Calu3 (cell line): ENCODE results near the gene FYN. TPM values are rescaled to one million over a fixed set of nuclear protein-coding genes. Genes with fewer than 3 reads are reported as not detected.
A peak's percentile ranks its signal among the peaks of the same experiment; 100 is the strongest.

Source experiments
- BruUV-seq: library from RNA; stranded (reverse); fragments of 400-500 nt; replicated peaks from 2 replicates; lab custom pipeline; 2021; lab: Mats Ljungman, UMichigan
- CTCF ChIA-PET: fragments of 300-600 bp; sonication (Branson Sonifier 250); formaldehyde crosslinking; loops from one replicate; lab custom pipeline; 2022; ENCODE audit warnings: antibody characterized with exemption; lab: Charles Lee
- DNase-seq: peaks from one replicate; pipeline ENCODE4 v3.0.0; 2022
- H3K27ac Mint-ChIP-seq: one replicate; pipeline ENCODE4 v1.8.0; 2022; ENCODE audit warnings: mixed read lengths; ENCODE audit not compliant: unreplicated experiment
- H3K27me3 Mint-ChIP-seq: one replicate; pipeline ENCODE4 v1.8.0; 2022; ENCODE audit warnings: mixed read lengths; ENCODE audit not compliant: unreplicated experiment
- H3K36me3 Mint-ChIP-seq: one replicate; pipeline ENCODE4 v1.8.0; 2022; ENCODE audit warnings: mild to moderate bottlenecking, moderate library complexity, mixed read lengths; ENCODE audit not compliant: insufficient read depth, unreplicated experiment
- H3K4me1 Mint-ChIP-seq: one replicate; pipeline ENCODE4 v1.8.0; 2022; ENCODE audit warnings: mild to moderate bottlenecking, low read depth, mixed read lengths; ENCODE audit not compliant: unreplicated experiment
- H3K4me3 Mint-ChIP-seq: one replicate; pipeline ENCODE4 v1.8.0; 2022; ENCODE audit warnings: mild to moderate bottlenecking, low read depth, moderate library complexity, mixed read lengths; ENCODE audit not compliant: unreplicated experiment
- H3K9me3 Mint-ChIP-seq: one replicate; pipeline ENCODE4 v1.8.0; 2022; ENCODE audit warnings: low read depth, mixed read lengths; ENCODE audit not compliant: unreplicated experiment
- intact Hi-C: fragments of 100-400 bp; cut with micrococcal nuclease; formaldehyde crosslinking; loops from one replicate; pipeline ENCODE4 v1.10.0; 2022; ENCODE audit not compliant: unreplicated experiment
- total RNA-seq: library from RNA; stranded (reverse); gene quantifications from 2 replicates; pipeline ENCODE4 v1.2.3, GENCODE V29; 2022
- TF ChIP-seq, protein P1 (sequence below): fragments of 200-600 bp; IDR thresholded peaks from one replicate; pipeline ENCODE4 v1.8.0; 2022; ENCODE audit warnings: antibody characterized with exemption; ENCODE audit not compliant: unreplicated experiment

Gene FYN
- total RNA-seq, 1 experiment from 2014 or later: 61.0 TPM

DNA sequence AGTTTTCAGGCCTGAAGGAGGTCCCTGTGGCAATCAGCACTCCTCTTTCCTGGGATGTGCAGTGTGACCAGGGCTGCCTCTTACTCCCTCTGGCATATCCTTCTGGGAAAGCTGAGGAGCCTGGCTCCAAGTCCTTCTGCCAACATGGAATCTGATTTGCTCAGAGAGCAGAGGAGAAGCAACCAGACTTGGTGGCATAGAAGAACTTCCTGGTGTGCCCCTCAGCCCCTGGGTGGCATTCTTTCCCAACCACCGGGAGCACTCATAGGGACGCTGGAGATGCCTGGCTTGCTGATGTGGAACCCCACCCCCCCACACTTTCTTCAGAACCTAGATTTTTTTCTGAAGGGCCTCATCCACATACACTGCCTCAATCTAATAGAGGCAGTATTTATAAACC lies 160.0 kb downstream of the FYN start:
- TF ChIP-seq, protein P1, sequence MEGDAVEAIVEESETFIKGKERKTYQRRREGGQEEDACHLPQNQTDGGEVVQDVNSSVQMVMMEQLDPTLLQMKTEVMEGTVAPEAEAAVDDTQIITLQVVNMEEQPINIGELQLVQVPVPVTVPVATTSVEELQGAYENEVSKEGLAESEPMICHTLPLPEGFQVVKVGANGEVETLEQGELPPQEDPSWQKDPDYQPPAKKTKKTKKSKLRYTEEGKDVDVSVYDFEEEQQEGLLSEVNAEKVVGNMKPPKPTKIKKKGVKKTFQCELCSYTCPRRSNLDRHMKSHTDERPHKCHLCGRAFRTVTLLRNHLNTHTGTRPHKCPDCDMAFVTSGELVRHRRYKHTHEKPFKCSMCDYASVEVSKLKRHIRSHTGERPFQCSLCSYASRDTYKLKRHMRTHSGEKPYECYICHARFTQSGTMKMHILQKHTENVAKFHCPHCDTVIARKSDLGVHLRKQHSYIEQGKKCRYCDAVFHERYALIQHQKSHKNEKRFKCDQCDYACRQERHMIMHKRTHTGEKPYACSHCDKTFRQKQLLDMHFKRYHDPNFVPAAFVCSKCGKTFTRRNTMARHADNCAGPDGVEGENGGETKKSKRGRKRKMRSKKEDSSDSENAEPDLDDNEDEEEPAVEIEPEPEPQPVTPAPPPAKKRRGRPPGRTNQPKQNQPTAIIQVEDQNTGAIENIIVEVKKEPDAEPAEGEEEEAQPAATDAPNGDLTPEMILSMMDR: no peak
- no peak overlapping the region for H3K27ac Mint-ChIP-seq
- intact Hi-C loops: no loop called here
- no peaks in the 10 kb centered on the region for H3K9me3 Mint-ChIP-seq
- no peak for DNase-seq
- BruUV-seq: no TSS peak
- no peak overlapping the region for H3K4me3 Mint-ChIP-seq
- CTCF ChIA-PET: interaction anchor here (1.1 kb wide), 1 partner anchor 268 kb away, joined by 3 read pairs; no protein-coding TSS in a partner anchor
- no peaks in the 10 kb centered on the region for H3K27me3 Mint-ChIP-seq
- H3K36me3 Mint-ChIP-seq: no peaks in the 10 kb centered on the region
- peaks cover 15% of the 10 kb centered on the region for H3K4me1 Mint-ChIP-seq

DNA sequence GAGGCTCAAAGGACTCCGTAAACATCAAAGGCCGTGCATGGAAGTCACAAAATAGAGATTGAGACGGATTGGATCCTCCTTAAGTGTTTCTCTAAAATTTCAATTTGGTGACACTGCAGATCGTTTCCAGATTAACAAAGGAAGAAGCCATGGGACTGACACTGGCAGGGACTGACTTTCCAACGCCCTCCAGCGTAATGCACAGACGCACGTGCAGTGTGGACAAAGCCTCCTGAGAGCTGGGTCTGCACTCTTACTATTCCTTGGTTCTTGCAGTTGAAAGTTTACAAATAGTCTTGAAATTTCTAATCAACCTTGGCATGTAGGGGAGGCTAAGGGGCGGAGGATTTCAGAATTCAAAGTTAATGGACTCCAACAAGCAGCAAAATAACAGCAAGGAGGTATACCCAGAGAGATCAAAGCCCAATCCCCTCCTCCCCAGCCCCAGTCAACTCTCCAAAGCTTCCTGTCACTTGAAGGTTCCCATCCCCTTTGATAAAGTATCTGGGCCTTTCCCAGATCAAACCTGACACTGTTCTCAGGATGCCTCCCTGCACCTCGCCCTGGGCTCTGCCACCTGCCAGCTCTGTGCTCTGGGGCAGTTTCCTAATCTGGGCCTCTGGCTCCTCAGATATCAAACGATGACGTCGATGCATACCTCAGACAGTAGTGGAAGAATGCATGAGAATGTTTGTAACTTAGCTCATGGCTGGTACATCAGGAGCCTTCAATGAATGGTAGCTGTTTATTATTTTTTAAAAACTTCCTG lies 161.1 kb downstream of the FYN start:
- Mint-ChIP-seq H3K27ac (no peak overlapping the region), H3K4me1 (peaks cover 15% of the 10 kb centered on the region), H3K9me3 (no peaks in the 10 kb centered on the region), H3K36me3 (no peaks in the 10 kb centered on the region), H3K4me3 (no peak overlapping the region), H3K27me3 (no peaks in the 10 kb centered on the region)
- TF ChIP-seq, protein P1: no peak
- peak; percentile 39 for DNase-seq
- intact Hi-C loops: loop anchor here (2.0 kb wide), 1 partner anchor 159 kb away; no protein-coding TSS in a partner anchor
- no TSS peak for BruUV-seq
- CTCF ChIA-PET: interaction anchor here (0.5 to 1.1 kb wide), 2 partner anchors 269 to 564 kb away, joined by 3 to 4 read pairs; no protein-coding TSS in a partner anchor

DNA sequence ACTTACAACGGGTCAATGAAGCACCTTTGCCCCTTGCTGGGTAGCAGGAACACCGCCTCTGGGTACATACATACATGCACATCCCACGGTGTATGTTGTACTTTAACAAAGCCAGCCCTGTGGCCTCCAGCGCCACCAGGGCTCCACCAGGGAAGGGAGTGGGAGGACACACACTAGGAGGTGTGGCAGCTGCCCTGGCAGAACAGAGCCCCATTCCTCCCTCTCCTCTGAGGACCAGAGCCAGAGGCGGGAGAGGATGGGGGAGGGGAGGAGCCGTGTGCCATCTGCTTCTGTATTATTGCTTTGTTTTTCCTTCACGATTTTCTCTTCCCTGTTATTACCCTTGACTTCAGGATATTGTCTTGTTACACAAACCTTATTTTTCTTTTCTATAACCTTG lies 161.8 kb downstream of the FYN start:
- no peaks in the 10 kb centered on the region for H3K9me3 Mint-ChIP-seq
- H3K27ac Mint-ChIP-seq: no peak overlapping the region
- H3K36me3 Mint-ChIP-seq: no peaks in the 10 kb centered on the region
- BruUV-seq: no TSS peak
- CTCF ChIA-PET: interaction anchor here (1.5 kb wide), 1 partner anchor 272 kb away, joined by 3 read pairs; no protein-coding TSS in a partner anchor
- TF ChIP-seq, protein P1: no peak
- H3K4me1 Mint-ChIP-seq: peaks cover 15% of the 10 kb centered on the region
- DNase-seq: no peak
- intact Hi-C loops: loop anchor here (2.0 kb wide), 1 partner anchor 159 kb away; no protein-coding TSS in a partner anchor
- no peak overlapping the region for H3K4me3 Mint-ChIP-seq
- H3K27me3 Mint-ChIP-seq: no peaks in the 10 kb centered on the region

DNA sequence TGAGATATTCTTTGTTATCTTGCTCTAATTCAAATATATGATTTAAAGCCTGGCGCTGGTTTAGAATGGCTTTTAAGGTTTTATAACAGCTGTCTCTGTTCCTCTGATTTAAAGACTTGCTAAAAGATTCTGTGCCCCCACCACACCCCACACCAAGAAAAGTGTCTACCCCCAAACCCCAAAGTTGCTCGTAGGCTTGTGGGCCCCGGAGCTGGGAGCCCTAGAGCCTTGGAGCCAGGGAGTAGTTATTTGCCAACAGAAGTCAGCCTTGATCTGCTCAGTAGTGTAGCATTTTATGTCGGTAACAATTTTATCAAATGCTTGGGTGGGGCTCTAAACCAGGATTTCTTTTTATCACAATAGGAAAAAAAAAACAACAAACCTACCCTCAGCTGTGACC lies 162.3 kb downstream of the FYN start:
- Mint-ChIP-seq H3K4me3 (no peak overlapping the region), H3K27me3 (no peaks in the 10 kb centered on the region), H3K4me1 (peaks cover 15% of the 10 kb centered on the region), H3K27ac (no peak overlapping the region), H3K9me3 (no peaks in the 10 kb centered on the region), H3K36me3 (no peaks in the 10 kb centered on the region)
- CTCF ChIA-PET: interaction anchor here (1.5 to 1.8 kb wide), 2 partner anchors 272 to 332 kb away, joined by 3 to 13 read pairs; no protein-coding TSS in a partner anchor
- BruUV-seq: no TSS peak
- intact Hi-C loops: loop anchor here (1.0 to 2.0 kb wide), 4 partner anchors 160 to 332 kb away; no protein-coding TSS in a partner anchor
- no peak for DNase-seq
- TF ChIP-seq, protein P1: no peak
